Measurements from ENCODE around the gene AKR1C4. TPM values are rescaled to one million over a fixed set of nuclear protein-coding genes. Genes with fewer than 3 reads are reported as not detected.

AKR1C4 gene
- total RNA-seq, 1 donor from 2014 or later = not detected

GRCh38 chr10:5260828-5261227, 64.2 kb downstream of the AKR1C4 start:
- Histone ChIP-seq H3K4me3 (no peak overlapping the region), H3K27me3 (no peaks in the 10 kb centered on the region), H3K79me2 (ENCODE audit: low read depth) (no peaks in the 10 kb centered on the region), H3K4me1 (peaks cover 12% of the 10 kb centered on the region), H3K4me2 (no peak overlapping the region), H3F3A (ENCODE audit: low read depth) (no peaks in the 10 kb centered on the region), H3K9ac (no peak overlapping the region), H4K20me1 (ENCODE audit: low read depth) (no peaks in the 10 kb centered on the region), H3K9me3 (ENCODE audit: low read depth) (peaks cover 4% of the 10 kb centered on the region), H2AFZ (replicated peaks) (no peak overlapping the region), H3K27ac (no peak overlapping the region), H3K36me3 (no peaks in the 10 kb centered on the region)
- no peak overlapping the region for H3K27ac Mint-ChIP-seq
- peaks cover 27% of the 10 kb centered on the region for H3K9me3 Mint-ChIP-seq
- H3K36me3 Mint-ChIP-seq = no peaks in the 10 kb centered on the region
- no peak overlapping the region for H3K4me3 Mint-ChIP-seq
- no peak for TF ChIP-seq CTCF (IDR thresholded peaks at IDR 0.05)
- no peak for TF ChIP-seq EZH2phosphoT487 (IDR thresholded peaks at IDR 0.05)
- no peak for TF ChIP-seq EZH2 (IDR thresholded peaks at IDR 0.05)
- H3K4me1 Mint-ChIP-seq = peaks cover 9% of the 10 kb centered on the region
- DNase-seq (ENCODE audit: low spot score) = no peak
- H3K27me3 Mint-ChIP-seq (ENCODE audit: insufficient read depth, low read depth) = no peaks in the 10 kb centered on the region

GRCh38 chr10:5265139-5265538, 68.5 kb downstream of the AKR1C4 start:
- Mint-ChIP-seq H3K36me3 (no peaks in the 10 kb centered on the region), H3K4me3 (no peak overlapping the region), H3K27ac (no peak overlapping the region), H3K27me3 (ENCODE audit: insufficient read depth, low read depth) (no peaks in the 10 kb centered on the region), H3K4me1 (no peaks in the 10 kb centered on the region), H3K9me3 (peaks cover 28% of the 10 kb centered on the region)
- Histone ChIP-seq H3K4me1 (no peaks in the 10 kb centered on the region), H3K36me3 (no peaks in the 10 kb centered on the region), H3F3A (ENCODE audit: low read depth) (no peaks in the 10 kb centered on the region), H4K20me1 (ENCODE audit: low read depth) (no peaks in the 10 kb centered on the region), H3K27ac (no peak overlapping the region), H3K9me3 (ENCODE audit: low read depth) (peaks cover 9% of the 10 kb centered on the region), H3K27me3 (no peaks in the 10 kb centered on the region), H2AFZ (replicated peaks) (no peak overlapping the region), H3K4me3 (no peak overlapping the region), H3K9ac (no peak overlapping the region), H3K79me2 (ENCODE audit: low read depth) (no peaks in the 10 kb centered on the region), H3K4me2 (no peak overlapping the region)
- DNase-seq (ENCODE audit: low spot score) = no peak
- no peak for TF ChIP-seq EZH2phosphoT487 (IDR thresholded peaks at IDR 0.05)
- TF ChIP-seq EZH2 (IDR thresholded peaks at IDR 0.05) = no peak
- no peak for TF ChIP-seq CTCF (IDR thresholded peaks at IDR 0.05)

- Histone ChIP-seq H3F3A (ENCODE audit: low read depth) (no peaks in the 10 kb centered on the region), H3K9me3 (ENCODE audit: low read depth) (peaks cover 9% of the 10 kb centered on the region), H3K79me2 (ENCODE audit: low read depth) (no peaks in the 10 kb centered on the region), H3K4me3 (no peak overlapping the region), H3K4me2 (no peak overlapping the region), H3K9ac (no peak overlapping the region), H3K27me3 (no peaks in the 10 kb centered on the region), H4K20me1 (ENCODE audit: low read depth) (no peaks in the 10 kb centered on the region), H2AFZ (replicated peaks) (no peak overlapping the region), H3K36me3 (no peaks in the 10 kb centered on the region), H3K4me1 (no peaks in the 10 kb centered on the region), H3K27ac (no peak overlapping the region)
- Mint-ChIP-seq H3K27me3 (ENCODE audit: insufficient read depth, low read depth) (no peaks in the 10 kb centered on the region), H3K27ac (no peak overlapping the region), H3K4me1 (no peaks in the 10 kb centered on the region), H3K36me3 (no peaks in the 10 kb centered on the region), H3K9me3 (peaks cover 23% of the 10 kb centered on the region), H3K4me3 (no peak overlapping the region)
- TF ChIP-seq EZH2 (IDR thresholded peaks at IDR 0.05) (no peak), CTCF (IDR thresholded peaks at IDR 0.05) (no peak), EZH2phosphoT487 (IDR thresholded peaks at IDR 0.05) (no peak)
- DNase-seq (ENCODE audit: low spot score) = no peak
Measured at GRCh38 chr10:5266351-5266750, 69.7 kb downstream of the AKR1C4 start.
